ENCODE data around the gene PEDS1. TPM values are rescaled to one million over a fixed set of nuclear protein-coding genes. Genes with fewer than 3 reads are reported as not detected.

The PEDS1 gene
- total and polyA plus RNA-seq, 4 donors = 4.8 to 19.3 (median 8.6) TPM

DNA sequence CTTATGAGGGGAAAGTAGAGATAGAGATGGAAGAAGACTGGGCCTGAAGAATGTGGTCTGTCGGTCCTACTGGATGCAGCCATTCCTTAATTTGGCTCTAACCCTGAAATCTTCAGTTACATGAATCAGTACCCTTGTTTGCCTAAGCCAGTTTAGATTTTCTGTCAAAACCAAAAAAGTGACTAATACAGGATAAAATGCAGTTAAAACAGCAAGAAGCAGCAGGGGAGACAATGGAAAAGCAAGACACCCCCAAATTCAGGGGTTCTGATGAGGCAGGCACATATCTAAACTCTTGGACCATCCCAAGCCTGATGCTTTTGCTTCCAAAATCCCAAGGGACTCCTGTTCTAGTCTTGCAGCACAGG is 23.2 kb downstream of the PEDS1 start:
- 49% methylated on average over 1 of the region's 1 CpG for WGBS
- H3K36me3 ChIP-seq (ENCODE audit: control insufficient read depth in 4 of 4, insufficient read depth in 3 of 4, low read depth in 1 of 4, low read length in 3 of 4) = peaks cover 7 to 20% (median 16%) of the 10 kb centered on the region in 4 donors
- H3K27me3 ChIP-seq (ENCODE audit: control insufficient read depth in 4 of 4, insufficient read depth in 4 of 4, low read length in 3 of 4) = no peaks in the 10 kb centered on the region
- no peaks in the 10 kb centered on the region for H3K9me3 ChIP-seq (ENCODE audit: control insufficient read depth in 4 of 4, low read length in 3 of 4)
- no peak overlapping the region for H3K4me3 ChIP-seq (ENCODE audit: low read depth in 1 of 3, low read length in 3 of 3)
- H3K9ac ChIP-seq (ENCODE audit: low read depth in 1 of 2, low read length in 2 of 2) = no peak overlapping the region
- peaks cover 2 to 13% (median 10%) of the 10 kb centered on the region in 4 donors for H3K4me1 ChIP-seq (ENCODE audit: control insufficient read depth in 4 of 4, insufficient read depth in 4 of 4, low read length in 3 of 4)
- no peak for DNase-seq (ENCODE audit: low spot score)
- TF ChIP-seq FOXA1 (IDR thresholded peaks at IDR 0.05) = no peak
- TF ChIP-seq SP1 (IDR thresholded peaks at IDR 0.05) = no peak
- TF ChIP-seq, protein P1, sequence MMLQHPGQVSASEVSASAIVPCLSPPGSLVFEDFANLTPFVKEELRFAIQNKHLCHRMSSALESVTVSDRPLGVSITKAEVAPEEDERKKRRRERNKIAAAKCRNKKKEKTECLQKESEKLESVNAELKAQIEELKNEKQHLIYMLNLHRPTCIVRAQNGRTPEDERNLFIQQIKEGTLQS (IDR thresholded peaks at IDR 0.05) = no peak
- TF ChIP-seq HNF4G (IDR thresholded peaks at IDR 0.05) = no peak
- TF ChIP-seq, protein P2, sequence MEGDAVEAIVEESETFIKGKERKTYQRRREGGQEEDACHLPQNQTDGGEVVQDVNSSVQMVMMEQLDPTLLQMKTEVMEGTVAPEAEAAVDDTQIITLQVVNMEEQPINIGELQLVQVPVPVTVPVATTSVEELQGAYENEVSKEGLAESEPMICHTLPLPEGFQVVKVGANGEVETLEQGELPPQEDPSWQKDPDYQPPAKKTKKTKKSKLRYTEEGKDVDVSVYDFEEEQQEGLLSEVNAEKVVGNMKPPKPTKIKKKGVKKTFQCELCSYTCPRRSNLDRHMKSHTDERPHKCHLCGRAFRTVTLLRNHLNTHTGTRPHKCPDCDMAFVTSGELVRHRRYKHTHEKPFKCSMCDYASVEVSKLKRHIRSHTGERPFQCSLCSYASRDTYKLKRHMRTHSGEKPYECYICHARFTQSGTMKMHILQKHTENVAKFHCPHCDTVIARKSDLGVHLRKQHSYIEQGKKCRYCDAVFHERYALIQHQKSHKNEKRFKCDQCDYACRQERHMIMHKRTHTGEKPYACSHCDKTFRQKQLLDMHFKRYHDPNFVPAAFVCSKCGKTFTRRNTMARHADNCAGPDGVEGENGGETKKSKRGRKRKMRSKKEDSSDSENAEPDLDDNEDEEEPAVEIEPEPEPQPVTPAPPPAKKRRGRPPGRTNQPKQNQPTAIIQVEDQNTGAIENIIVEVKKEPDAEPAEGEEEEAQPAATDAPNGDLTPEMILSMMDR (IDR thresholded peaks at IDR 0.05; ENCODE audit: low read depth, low read length, missing input control) = no peak
- TF ChIP-seq RXRA (IDR thresholded peaks at IDR 0.05) = no peak
- TF ChIP-seq TAF1 (conservative IDR thresholded peaks at IDR 0.05) = no peak
- no peak for TF ChIP-seq RAD21 (IDR thresholded peaks at IDR 0.05)
- TF ChIP-seq NR2F2 (IDR thresholded peaks at IDR 0.05) = no peak
- no peak for TF ChIP-seq YY1 (IDR thresholded peaks at IDR 0.05)
- no peak for TF ChIP-seq REST (IDR thresholded peaks at IDR 0.05)
- TF ChIP-seq JUND (IDR thresholded peaks at IDR 0.05) = no peak
- no peak for TF ChIP-seq EGR1 (IDR thresholded peaks at IDR 0.05; ENCODE audit: low read depth in 2 of 2)
- no peak for TF ChIP-seq GABPA (IDR thresholded peaks at IDR 0.05 in 1 of 2, conservative IDR thresholded peaks at IDR 0.05 in 1 of 2)
- H3K27ac ChIP-seq (ENCODE audit: low read depth in 1 of 2, low read length in 2 of 2) = no peak overlapping the region

- H3K9me3 ChIP-seq (ENCODE audit: control insufficient read depth in 4 of 4, low read length in 3 of 4) = no peaks in the 10 kb centered on the region
- no peaks in the 10 kb centered on the region for H3K27me3 ChIP-seq (ENCODE audit: control insufficient read depth in 4 of 4, insufficient read depth in 4 of 4, low read length in 3 of 4)
- no peak overlapping the region for H3K9ac ChIP-seq (ENCODE audit: low read depth in 1 of 2, low read length in 2 of 2)
- no peak overlapping the region for H3K27ac ChIP-seq (ENCODE audit: low read depth in 1 of 2, low read length in 2 of 2)
- no peak for DNase-seq (ENCODE audit: low spot score)
- TF ChIP-seq TAF1 (conservative IDR thresholded peaks at IDR 0.05) (no peak), FOXA1 (IDR thresholded peaks at IDR 0.05) (no peak), HNF4G (IDR thresholded peaks at IDR 0.05) (no peak), JUND (IDR thresholded peaks at IDR 0.05) (no peak)
- peaks cover 7 to 20% (median 17%) of the 10 kb centered on the region in 4 donors for H3K36me3 ChIP-seq (ENCODE audit: control insufficient read depth in 4 of 4, insufficient read depth in 3 of 4, low read depth in 1 of 4, low read length in 3 of 4)
- H3K4me1 ChIP-seq (ENCODE audit: control insufficient read depth in 4 of 4, insufficient read depth in 4 of 4, low read length in 3 of 4) = peaks cover 2 to 14% (median 10%) of the 10 kb centered on the region in 4 donors
- H3K4me3 ChIP-seq (ENCODE audit: low read depth in 1 of 3, low read length in 3 of 3) = no peak overlapping the region
- 96% methylated on average over 13 of the region's 13 CpGs for WGBS
Measured at GRCh38 chr20:50129662-50130355, 23.7 kb downstream of the PEDS1 start.
